Spinal cord (tissue), 10 donors: ENCODE measurements around the gene CAPN1. TPM values are rescaled to one million over a fixed set of nuclear protein-coding genes. Genes with fewer than 3 reads are reported as not detected.
"Not testable (repeated sequence)": the region's sequence is repeated elsewhere in the genome, so short reads cannot be mapped to it uniquely, and the experiment has no call there.

ENCODE experiments used
- DNase-seq, 6 donors: peaks; one replicate each; pipeline versions ENCODE4 v3.0.0 to v3.0.0-alpha.2; 2013 to 2015; ENCODE audit warnings: low spot score in 6 of 6, low read depth in 4 of 6
- H3K27ac ChIP-seq: one replicate; pipeline ENCODE4 v1.5.1; 2013; ENCODE audit warnings: low read depth, low read length, control low read depth
- H3K27me3 ChIP-seq: one replicate; pipeline ENCODE4 v1.6.1; 2013; ENCODE audit warnings: low read length; ENCODE audit not compliant: control insufficient read depth, insufficient read depth
- H3K36me3 ChIP-seq: one replicate; pipeline ENCODE4 v1.6.1; 2013; ENCODE audit warnings: low read length; ENCODE audit not compliant: control insufficient read depth, insufficient read depth
- H3K4me1 ChIP-seq: one replicate; pipeline ENCODE4 v1.6.1; 2013; ENCODE audit warnings: low read length; ENCODE audit not compliant: control insufficient read depth, insufficient read depth
- H3K4me3 ChIP-seq: one replicate; pipeline ENCODE4 v1.5.1; 2013; ENCODE audit warnings: low read depth, low read length, control low read depth
- H3K9me3 ChIP-seq: one replicate; pipeline ENCODE4 v1.6.1; 2013; ENCODE audit warnings: low read length; ENCODE audit not compliant: control insufficient read depth, insufficient read depth
- WGBS: methylation state at CpG from one replicate; pipeline ENCODE4 v1.1.5; 2013; ENCODE audit warnings: missing lambda C conversion rate; ENCODE audit not compliant: insufficient coverage; 5-methylcytosine and 5-hydroxymethylcytosine counted together
- polyA plus RNA-seq, 2 donors: library from polyadenylated mRNA; unstranded; fragments of 120-200 nt; gene quantifications; one replicate each; pipeline ENCODE4 v1.2.1, GENCODE V29; 2013; ENCODE audit not compliant: insufficient read length in 2 of 2
- total RNA-seq, 2 donors: library from RNA; depleted of rRNA in 1 of 2; stranded (reverse); fragments of 120-200 nt in 1 of 2; fragments of >200 nt in 1 of 2; gene quantifications; one replicate each; pipeline versions ENCODE4 v1.2.3 to v1.2.4, GENCODE V29; 2013 to 2014
- donor health status: healthy.

The CAPN1 gene
- total and polyA plus RNA-seq, 4 donors, result 48.0 to 115 (median 84.4) TPM

- WGBS, result 86% methylated on average over 6 of the region's 7 CpGs
Observed at GRCh38 chr11:65141896-65142494, 39.7 kb upstream of the CAPN1 start.

GRCh38 chr11:65147352-65148075 lies 34.2 kb upstream of the CAPN1 start:
- Histone ChIP-seq H3K36me3 (no peaks in the 10 kb centered on the region), H3K27ac (no peak overlapping the region), H3K4me3 (no peak overlapping the region), H3K27me3 (no peaks in the 10 kb centered on the region), H3K9me3 (no peaks in the 10 kb centered on the region), H3K4me1 (peaks cover 14% of the 10 kb centered on the region)
- no CpG with 5 or more reads among the region's 2 CpGs for WGBS
- DNase-seq, result no peak

More at GRCh38 chr11:65141896-65142494, 39.7 kb upstream of the CAPN1 start:
- DNase-seq, result no peak
- no peaks in the 10 kb centered on the region for H3K36me3 ChIP-seq
- H3K27me3 ChIP-seq, result peaks cover 3% of the 10 kb centered on the region
- no peak overlapping the region for H3K27ac ChIP-seq
- no peak overlapping the region for H3K4me3 ChIP-seq
- H3K9me3 ChIP-seq, result no peaks in the 10 kb centered on the region
- H3K4me1 ChIP-seq, result no peaks in the 10 kb centered on the region

- Histone ChIP-seq H3K27me3 (no peaks in the 10 kb centered on the region), H3K4me3 (no peak overlapping the region), H3K27ac (no peak overlapping the region), H3K9me3 (no peaks in the 10 kb centered on the region), H3K4me1 (peaks cover 14% of the 10 kb centered on the region), H3K36me3 (no peaks in the 10 kb centered on the region)
- no peak for DNase-seq
- 83% methylated on average over 1 of the region's 5 CpGs for WGBS
Observed at GRCh38 chr11:65148657-65149056, 33.1 kb upstream of the CAPN1 start.

GRCh38 chr11:65150131-65150508 lies 31.6 kb upstream of the CAPN1 start:
- WGBS, result 47% methylated on average over 3 of the region's 10 CpGs
- not testable (repeated sequence) for H3K9me3 ChIP-seq, H3K36me3 ChIP-seq, DNase-seq, H3K27me3 ChIP-seq, H3K4me3 ChIP-seq
- H3K4me1 ChIP-seq, result peaks cover 14% of the 10 kb centered on the region
- peak overlapping the region; percentile 57 for H3K27ac ChIP-seq

- Histone ChIP-seq H3K27ac (peak overlapping the region; percentile 18), H3K4me1 (peaks cover 14% of the 10 kb centered on the region), H3K4me3 (no peak overlapping the region), H3K9me3 (no peaks in the 10 kb centered on the region), H3K36me3 (no peaks in the 10 kb centered on the region), H3K27me3 (no peaks in the 10 kb centered on the region)
- peak; percentile 29 to 83 (median 45) for DNase-seq
- WGBS, result 7% methylated on average over 9 of the region's 12 CpGs
Observed at GRCh38 chr11:65150509-65151299, 31.0 kb upstream of the CAPN1 start.

GRCh38 chr11:65151331-65151899 lies 30.3 kb upstream of the CAPN1 start:
- H3K36me3 ChIP-seq, result no peaks in the 10 kb centered on the region
- WGBS, result 87% methylated on average over 3 of the region's 3 CpGs
- DNase-seq, result no peak
- H3K27me3 ChIP-seq, result no peaks in the 10 kb centered on the region
- no peak overlapping the region for H3K27ac ChIP-seq
- H3K4me1 ChIP-seq, result peaks cover 14% of the 10 kb centered on the region
- no peaks in the 10 kb centered on the region for H3K9me3 ChIP-seq
- no peak overlapping the region for H3K4me3 ChIP-seq

GRCh38 chr11:65152122-65152521 lies 29.6 kb upstream of the CAPN1 start:
- Histone ChIP-seq H3K4me1 (peaks cover 14% of the 10 kb centered on the region), H3K27ac (no peak overlapping the region), H3K4me3 (no peak overlapping the region), H3K27me3 (no peaks in the 10 kb centered on the region), H3K9me3 (no peaks in the 10 kb centered on the region), H3K36me3 (no peaks in the 10 kb centered on the region)
- DNase-seq, result no peak
- WGBS, result 72% methylated on average over 2 of the region's 2 CpGs

- H3K27ac ChIP-seq, result no peak overlapping the region
- no peaks in the 10 kb centered on the region for H3K36me3 ChIP-seq
- WGBS, result no CpG with 5 or more reads among the region's 3 CpGs
- no peaks in the 10 kb centered on the region for H3K4me1 ChIP-seq
- H3K4me3 ChIP-seq, result no peak overlapping the region
- H3K27me3 ChIP-seq, result no peaks in the 10 kb centered on the region
- no peaks in the 10 kb centered on the region for H3K9me3 ChIP-seq
- no peak for DNase-seq
Observed at GRCh38 chr11:65156256-65156655, 25.5 kb upstream of the CAPN1 start.

- Histone ChIP-seq H3K27me3 (no peaks in the 10 kb centered on the region), H3K4me1 (no peaks in the 10 kb centered on the region), H3K9me3 (no peaks in the 10 kb centered on the region), H3K27ac (no peak overlapping the region), H3K36me3 (no peaks in the 10 kb centered on the region), H3K4me3 (no peak overlapping the region)
- 93% methylated on average over 3 of the region's 3 CpGs for WGBS
- DNase-seq, result no peak
Observed at GRCh38 chr11:65156926-65157325, 24.8 kb upstream of the CAPN1 start.
